D721Med (cell line): Measurements from ENCODE around the gene CDC42BPB.

Source experiments
- DNase-seq: peaks from one replicate; pipeline ENCODE4 v3.0.0; 2011; ENCODE audit warnings: low spot score; ENCODE audit not compliant: insufficient read length
- FAIRE-seq: peaks from 2 replicates; lab custom pipeline; 2011; peaks lifted over from hg19 to GRCh38; lab: Jason Lieb, UNC
- TF ChIP-seq, protein P1 (sequence below): IDR thresholded peaks from 2 replicates; pipeline ENCODE4 v1.5.1; 2012; ENCODE audit warnings: mild to moderate bottlenecking, control low read depth; ENCODE audit not compliant: insufficient read depth; ENCODE audit errors: missing control alignments

The CDC42BPB gene

DNA sequence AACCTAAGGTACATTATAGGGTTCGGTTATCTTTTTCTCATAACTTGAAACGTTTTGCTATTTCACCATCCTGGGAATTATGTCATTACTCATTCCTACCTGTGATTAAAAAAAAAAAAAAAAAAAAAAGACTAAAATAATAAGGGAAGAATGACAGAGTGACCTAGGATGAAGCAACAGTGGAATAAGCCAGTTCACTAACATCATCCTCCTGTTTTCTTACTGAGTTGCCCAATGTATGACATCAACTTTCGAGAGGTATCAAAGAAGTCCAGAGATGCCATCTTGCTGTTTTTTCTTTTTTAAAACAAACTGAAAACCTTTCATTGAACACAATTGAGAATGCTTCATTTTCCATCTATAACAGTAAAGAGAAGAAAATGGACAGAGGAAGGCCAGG is 92.1 kb downstream of the CDC42BPB start:
- DNase-seq, result no peak
- TF ChIP-seq, protein P1, sequence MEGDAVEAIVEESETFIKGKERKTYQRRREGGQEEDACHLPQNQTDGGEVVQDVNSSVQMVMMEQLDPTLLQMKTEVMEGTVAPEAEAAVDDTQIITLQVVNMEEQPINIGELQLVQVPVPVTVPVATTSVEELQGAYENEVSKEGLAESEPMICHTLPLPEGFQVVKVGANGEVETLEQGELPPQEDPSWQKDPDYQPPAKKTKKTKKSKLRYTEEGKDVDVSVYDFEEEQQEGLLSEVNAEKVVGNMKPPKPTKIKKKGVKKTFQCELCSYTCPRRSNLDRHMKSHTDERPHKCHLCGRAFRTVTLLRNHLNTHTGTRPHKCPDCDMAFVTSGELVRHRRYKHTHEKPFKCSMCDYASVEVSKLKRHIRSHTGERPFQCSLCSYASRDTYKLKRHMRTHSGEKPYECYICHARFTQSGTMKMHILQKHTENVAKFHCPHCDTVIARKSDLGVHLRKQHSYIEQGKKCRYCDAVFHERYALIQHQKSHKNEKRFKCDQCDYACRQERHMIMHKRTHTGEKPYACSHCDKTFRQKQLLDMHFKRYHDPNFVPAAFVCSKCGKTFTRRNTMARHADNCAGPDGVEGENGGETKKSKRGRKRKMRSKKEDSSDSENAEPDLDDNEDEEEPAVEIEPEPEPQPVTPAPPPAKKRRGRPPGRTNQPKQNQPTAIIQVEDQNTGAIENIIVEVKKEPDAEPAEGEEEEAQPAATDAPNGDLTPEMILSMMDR, result no peak
- FAIRE-seq, result no peak

GRCh38 chr14:102964152-102964730 is 93.1 kb downstream of the CDC42BPB start:
- DNase-seq, result no peak
- TF ChIP-seq, protein P1, result no peak
- FAIRE-seq, result no peak

- FAIRE-seq, result no peak
- TF ChIP-seq, protein P1, result no peak
- no peak for DNase-seq
These were observed 95.2 kb downstream of the CDC42BPB start for GRCh38 chr14:102962111-102962627.

DNA sequence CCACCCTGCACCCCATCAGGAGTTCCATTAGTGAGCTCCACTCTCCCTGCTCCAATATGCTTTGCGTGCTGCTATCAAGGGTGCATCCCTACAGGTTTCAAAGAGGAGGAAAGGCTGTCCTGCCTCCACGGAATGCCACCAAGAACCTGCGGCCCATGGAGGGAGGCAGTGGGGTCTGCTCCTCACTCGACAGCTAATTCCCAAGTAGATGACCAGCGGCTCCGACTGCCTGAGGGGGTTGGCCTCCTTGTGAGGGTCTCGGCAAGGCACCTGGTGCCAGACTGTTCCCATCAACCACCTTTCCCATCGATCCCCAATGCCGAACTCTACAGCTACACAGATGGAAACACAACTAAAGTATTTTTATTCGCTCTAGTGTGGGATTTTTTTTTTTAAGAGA is 98.9 kb downstream of the CDC42BPB start:
- FAIRE-seq (no peak), DNase-seq (no peak)
- TF ChIP-seq, protein P1, result no peak

DNA sequence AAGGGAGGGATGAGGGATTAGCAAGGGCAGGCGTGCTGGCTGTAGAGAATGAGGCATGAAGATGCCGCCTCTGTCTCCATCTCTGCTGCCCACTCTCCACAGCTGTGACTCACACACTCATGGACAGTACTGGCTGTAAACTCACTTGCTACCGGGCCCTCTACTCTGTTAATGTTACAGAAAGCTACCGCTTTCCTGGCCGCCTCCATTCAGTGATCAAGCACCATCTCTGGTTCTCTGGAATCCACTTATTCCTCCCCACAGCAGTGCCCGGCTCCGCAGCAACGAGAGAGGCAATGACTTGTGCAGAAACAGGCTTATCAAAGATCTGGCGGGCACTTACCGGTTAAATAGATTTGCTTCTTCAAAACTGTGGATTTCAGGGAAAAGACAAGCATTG is 100.1 kb downstream of the CDC42BPB start:
- DNase-seq, result no peak
- TF ChIP-seq, protein P1, result no peak
- FAIRE-seq, result no peak

DNA sequence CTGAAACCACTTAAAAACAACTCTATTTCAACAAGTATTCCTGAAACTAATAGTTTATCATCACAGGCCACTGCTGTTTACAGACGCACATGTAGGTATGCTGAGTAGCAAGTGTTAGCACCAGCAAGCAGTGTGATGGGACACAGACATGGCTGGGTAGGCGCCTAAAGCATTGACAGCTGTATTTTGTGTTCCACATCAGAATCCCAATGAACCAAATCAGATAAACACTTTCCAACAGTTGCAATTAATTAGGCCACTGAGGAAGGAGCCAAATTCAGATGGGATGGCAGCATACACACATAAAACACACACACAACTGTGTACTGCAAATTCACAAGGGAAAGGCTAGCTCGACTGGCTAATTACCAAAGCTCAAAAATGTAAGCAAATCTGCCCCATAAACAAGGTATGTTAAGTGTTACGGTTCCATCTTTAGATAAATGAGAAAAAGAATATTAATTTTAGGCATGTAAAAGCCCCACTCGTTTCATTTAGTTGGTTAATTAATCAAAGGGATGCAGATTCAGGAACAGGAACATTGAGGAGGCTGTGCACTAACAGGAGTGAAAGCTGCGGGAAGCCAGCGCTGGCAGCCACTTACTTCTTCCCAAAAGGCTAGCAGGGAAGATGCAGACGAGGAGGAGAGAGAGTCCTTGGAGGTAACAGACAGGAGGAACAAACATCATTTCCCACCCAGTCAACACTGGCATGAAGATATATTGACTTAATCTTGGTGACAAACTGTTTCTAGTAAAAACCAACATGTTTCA is 101.5 kb downstream of the CDC42BPB start:
- TF ChIP-seq, protein P1, result no peak
- FAIRE-seq (no peak), DNase-seq (no peak)
